NCI-H510A (cell line): ENCODE data around the gene ARHGDIA.

Source experiments
- DNase-seq: peaks from one replicate; lab custom pipeline; 2025; lab: John Stamatoyannopoulos, UW

ARHGDIA gene

DNA sequence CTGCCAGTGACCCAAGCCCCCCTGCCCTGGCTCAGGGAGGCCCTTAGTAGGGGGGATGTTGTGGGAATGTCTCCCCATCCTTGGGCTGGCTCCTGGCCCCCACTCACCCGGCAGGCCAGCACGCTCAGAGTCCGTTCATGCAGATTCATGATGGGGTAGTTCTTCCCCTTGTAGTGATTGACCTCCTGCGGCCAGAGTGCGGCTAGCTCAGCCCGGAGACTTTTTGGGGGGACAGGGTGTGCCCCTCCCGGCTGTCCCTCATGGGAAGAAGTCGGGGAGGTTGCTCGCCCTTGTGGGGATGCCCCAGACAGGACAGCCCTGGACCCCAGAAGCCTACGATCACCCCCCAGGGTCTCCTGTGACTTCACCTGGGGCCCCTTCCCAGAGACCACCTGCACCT is 34.9 kb upstream of the ARHGDIA start:
- DNase-seq: no peak

DNA sequence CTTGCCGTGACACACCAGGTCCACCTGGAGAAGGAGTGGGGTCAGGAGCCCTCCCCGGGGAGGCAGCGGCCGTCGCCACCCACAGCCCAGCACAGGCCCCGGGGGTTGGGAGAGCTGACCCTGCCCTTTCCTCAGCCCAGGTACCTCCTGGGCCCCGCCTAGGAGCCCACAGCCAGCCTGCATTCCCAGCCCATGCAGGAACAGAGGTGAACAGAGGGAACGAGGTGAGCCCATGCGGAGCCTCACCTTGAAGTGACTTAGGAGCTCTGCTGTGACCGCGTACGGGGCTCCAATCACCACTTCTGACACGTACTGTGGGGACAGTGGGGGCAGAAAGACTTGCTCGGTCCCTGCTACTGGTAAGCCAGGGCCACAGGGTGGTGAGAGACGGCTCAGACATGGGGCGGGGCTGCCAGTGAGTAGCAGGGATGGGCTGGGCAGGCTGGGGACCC is 34.3 kb upstream of the ARHGDIA start:
- no peak for DNase-seq

DNA sequence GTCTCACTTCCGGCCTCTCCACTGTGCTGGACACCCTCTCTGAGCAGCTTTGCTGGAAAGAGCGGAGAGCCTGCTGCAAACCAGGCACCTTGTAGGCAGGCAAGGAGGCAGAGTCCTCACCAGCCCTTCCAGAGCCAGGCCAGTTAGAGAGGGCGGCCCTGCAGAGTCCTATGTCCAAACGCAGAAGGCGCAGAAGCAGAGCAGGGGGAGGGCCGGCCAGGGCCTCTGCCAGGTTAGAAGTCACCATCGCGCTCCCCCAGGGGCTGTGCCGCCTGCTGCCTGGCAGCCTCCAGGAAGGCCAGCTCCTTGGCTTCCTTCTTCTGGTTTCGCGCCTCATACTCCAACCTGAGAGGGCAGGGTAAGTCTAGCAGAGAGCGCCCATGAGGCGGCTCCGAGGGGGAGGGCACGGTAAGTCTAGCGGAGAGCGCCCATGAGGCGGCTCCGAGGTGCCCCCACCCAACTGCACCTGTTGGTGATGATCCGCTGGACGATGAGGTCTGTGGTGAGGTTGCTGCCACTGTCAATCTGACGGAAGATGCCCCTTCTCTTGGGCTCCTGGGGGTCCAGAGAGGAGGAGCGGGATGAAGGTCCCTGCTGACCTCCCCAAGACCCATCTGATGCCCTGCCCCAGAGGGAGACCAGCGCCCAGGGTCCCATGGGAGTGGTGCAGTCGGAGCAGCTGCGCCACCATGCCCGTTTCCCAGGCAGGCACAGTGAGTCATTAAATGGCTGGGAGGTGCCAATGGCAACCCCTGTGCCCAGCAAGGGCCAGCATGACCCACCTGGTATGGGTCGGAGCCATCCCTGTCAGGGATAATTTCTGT is 33.7 kb upstream of the ARHGDIA start:
- no peak for DNase-seq

DNA sequence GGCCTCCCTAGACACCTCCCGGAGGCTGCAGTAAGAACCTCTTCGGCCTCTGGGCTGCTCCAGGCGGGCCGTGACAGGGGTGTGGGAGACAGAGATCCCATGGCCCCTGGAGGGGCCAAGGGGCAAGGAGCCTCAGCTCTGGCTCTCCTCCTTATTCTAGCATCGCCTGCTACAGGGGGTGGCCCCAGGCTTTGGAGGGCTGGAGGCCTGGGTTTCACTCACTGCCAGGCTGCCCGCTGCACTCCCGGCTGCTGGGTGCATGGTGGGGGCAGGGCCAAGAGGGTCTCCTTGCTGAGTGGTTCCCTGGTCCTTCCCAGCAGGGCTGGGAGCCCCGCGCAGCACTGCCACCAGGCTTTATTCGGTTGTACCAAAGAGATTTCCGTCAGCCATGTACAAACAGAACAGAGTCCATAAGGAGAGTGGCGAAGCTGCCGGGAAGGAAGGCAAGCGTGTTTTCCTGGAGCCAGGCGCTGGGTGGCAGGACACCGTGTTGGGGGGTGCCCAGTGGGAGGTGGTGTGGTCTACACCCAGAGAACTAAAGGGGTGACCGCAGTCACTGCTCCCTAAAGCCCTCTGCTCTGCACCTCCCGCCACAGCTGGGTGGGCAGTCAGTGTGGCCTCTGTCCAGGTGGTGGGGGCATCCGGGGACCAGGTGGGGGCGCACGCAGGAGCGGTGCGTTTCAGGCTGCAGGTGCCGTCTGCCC is 32.9 kb upstream of the ARHGDIA start:
- no peak for DNase-seq

DNA sequence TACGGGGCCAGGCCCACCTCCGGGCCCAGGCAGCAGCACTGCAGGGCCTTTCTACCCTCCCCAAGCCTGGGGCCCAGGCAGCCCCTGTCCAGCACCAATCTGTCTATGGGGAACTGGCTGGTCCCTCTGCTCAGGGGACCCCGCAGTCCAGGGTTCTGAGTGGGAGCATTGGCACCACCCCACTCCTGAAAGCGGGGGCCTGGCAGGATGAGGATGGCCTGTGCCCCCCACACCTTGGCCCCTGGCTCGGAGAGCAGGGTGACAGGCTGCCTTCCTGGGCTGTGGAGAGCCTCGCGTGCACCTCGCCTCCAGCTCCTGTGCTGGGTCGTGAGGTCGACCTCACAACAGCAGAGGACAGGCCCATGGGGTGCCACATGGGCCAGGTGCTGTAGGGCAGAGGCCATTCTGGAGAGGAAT is 32.3 kb upstream of the ARHGDIA start:
- no peak for DNase-seq

DNA sequence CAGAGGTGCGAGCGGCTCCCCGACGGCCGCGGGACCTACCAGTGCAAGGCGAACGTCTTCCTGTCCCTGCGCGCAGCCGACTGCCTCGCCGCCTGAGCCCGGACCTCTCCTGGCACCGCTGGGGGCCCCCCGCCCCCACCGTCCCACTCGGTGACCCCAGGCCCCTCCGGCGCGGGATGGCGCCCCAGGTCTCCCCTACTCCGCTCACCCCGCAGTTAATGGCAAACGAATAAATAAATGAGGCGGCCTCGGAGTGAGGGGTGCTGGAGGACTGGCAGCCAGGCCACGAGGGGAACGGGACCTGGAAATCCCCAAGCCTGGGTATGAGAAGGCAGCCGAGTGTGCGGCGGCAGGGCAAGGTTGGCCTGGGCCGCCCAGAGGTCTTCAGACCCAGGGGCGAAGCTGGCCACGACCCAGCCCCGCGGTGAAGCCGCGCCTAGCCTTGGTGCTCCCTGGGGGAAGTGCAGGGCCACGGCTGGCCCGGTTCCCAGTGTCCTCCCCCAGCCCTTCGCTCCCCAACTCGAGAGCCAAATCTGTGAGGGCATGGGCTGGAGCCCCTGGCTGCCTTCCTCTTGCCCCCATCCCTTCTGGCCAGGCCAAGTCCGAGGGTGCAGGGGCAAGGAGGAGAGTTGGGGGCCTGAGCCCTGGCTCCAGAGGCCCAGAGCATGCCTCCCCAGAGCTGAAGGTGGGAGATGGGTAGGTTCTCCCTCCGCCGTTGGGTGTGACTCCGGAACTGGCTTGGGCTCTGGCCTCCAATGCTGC is 31.7 kb upstream of the ARHGDIA start:
- DNase-seq: no peak

DNA sequence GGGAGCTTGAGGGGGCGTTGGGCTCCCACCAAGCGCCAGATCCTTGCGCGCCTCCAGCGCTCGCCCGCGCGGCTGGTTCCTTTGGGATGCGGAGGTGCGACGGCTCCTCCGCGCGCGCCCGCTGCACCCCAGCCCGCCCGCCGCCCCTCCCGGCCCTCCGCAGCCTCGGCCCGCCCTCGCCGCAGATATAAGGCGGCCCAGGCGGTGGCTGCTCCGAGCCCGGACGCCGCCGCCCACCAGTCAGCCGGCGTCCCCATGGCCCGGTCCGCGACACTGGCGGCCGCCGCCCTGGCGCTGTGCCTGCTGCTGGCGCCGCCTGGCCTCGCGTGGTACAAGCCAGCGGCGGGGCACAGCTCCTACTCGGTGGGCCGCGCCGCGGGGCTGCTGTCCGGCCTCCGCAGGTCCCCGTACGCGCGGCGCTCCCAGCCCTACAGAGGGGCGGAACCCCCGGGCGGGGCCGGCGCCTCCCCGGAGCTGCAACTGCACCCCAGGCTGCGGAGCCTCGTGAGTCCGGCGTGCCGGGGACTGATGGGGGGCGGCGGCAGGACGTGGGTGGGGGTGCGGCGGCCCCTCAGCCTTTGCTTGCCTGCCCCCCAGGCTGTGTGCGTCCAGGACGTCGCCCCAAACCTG is 31.0 kb upstream of the ARHGDIA start, which contains the start of gene NPB:
Gene NPB, plus strand, starts transcription at position 216 of the 630 bp plus-strand sequence. Its CDS starts 40 bp downstream, at position 256.
- DNase-seq: no peak

DNA sequence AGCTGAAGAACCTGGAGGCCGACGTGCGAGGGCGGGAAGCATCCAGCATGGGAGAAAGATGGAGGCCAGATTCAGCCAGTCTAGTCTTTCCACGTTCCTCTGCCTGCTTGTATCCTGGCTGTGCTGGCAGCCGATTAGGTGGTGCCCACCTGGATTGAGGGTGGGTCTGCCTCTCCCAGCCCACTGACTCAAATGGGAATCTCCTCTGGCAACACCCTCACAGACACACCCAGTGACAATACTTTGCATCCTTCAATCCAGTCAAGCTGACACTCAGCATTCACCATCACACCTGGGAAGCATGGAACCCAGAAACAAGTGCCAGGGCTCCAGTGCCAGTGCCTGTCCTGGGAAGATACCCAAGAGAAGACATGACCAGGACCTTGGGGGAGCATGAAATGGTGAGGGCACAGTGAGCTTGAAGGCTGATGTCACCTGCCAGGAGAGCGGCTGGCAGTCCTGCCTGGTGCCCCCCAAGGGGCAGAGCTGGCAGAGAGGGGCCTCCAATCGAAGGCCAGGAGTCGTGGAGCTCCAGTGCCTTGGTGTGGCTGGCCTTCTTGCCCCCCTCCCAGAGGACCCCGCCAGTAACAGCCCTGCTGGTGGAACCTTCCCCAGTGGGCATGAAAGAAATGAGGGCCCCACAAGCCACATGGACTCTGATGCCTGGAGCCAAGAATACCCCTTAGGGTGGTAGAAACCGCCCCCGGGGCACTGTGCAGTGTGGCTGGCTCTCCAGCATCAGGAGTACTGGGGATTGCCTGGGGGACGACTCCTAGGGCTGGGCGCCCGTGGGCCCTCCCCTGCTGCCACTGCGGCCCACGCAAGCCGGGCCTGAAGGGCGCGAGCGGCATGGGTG is 30.3 kb upstream of the ARHGDIA start:
- no peak for DNase-seq

DNA sequence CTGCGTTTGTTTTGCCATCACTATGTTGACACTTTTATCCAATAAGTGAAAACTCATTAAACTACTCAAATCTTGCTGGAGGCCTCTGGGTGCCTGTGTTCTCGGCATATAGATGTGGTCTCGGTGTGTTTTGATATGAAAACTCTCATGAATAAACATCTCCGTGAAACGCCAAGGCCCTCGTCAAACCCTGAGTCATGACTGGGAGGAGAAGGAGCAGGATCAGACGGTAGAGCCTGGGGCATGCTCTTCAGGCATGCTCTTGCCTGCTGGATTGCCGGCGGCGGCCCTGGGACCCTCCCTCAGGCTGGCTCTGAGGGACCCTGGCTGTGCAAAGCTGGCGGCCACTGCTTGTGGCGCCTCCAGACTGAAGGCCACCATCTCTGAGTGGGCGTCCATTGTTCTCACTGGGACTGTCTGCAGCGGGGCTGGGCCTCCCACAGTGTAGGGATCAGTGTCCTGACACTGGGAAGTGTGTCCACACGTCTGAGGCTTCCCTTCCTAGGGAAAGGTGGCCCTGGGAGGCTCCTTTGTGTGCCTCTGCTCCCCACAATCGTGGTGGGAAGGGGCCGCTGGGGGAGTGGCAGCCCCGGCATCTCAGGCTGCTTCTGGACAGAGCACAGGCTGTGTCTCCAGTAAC is 29.2 kb upstream of the ARHGDIA start:
- no peak for DNase-seq

DNA sequence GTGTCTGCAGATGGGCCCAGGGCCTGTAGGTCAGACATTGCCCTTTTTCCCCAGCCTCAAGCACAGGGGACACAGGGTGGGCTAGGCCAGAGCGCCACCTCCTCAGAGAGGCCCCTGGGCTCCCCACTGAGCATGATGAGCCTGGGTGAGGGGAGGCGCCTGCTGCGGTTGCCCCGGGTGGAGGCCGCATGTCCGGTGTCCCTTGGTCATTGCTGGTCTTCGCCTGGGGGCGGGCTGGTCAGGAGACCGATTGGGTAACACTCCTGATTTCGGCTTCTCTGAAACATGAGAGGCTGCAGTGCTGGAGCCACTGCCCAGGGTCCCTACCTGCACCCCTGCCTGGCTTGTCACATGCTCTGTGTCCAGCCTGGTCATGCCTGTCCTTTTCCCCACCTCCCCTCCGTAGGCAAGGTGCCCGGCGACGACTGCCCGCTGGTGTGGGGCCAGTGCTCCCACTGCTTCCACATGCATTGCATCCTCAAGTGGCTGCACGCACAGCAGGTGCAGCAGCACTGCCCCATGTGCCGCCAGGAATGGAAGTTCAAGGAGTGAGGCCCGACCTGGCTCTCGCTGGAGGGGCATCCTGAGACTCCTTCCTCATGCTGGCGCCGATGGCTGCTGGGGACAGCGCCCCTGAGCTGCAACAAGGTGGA is 28.5 kb upstream of the ARHGDIA start:
- DNase-seq: no peak

DNA sequence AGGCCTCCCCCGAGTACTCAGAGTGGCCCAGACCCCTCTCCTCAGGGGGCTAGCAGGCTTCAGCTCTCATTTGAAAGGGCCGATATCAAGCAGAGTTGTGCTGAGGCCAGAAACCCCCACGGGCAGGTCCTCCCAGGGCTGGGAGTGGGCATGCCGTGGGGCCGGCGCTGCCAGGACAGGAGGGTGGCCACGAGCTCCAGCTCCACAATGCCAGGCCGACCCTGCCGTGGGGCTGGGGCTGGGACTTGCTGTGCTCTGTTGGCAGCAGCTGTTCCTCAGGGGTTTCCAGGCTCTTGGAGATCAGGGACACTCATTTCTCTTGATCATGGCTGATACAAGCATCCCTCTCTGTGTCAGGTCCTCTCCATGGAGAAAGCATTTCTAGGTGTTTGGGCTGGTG is 27.7 kb upstream of the ARHGDIA start:
- DNase-seq: no peak

DNA sequence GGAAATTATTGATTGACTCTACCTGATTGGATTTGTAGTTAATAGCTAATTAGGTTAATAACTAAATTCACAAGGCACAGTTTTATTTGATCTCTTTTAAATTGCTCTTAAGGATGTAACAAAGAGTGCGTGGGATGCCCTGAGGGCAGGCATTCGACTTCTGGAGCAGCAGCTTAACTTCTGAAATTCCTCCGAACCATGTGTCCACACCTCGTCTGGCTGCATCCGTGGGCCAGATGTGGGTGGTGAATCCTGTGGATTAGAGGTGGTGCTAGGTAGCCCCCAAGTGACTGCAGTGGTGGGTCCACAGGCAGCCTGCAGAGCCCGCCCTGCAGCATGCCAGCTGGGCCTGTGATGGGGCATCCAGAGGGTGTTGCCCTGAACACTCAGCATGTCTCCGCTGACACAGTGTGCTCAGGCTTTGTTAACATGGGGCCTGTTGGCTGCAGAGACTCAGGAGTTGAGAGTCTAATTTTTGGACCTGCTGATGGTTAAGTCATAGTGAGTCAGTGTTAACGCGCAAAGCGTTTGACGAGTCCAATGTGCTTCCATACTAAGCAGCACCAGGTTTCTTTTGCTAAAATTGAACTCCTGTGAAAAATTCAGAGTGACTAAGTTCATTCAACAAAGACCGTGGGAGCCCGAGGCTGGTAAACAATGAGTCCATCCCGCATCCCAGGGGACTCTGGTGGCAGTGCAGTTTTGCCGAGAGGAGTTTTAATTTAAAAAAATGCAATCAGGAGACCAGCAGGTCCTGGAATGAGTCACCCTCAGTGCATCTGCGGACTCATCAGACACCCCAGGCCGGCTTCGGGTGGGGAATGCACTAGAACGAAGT is 27.1 kb upstream of the ARHGDIA start:
- no peak for DNase-seq

DNA sequence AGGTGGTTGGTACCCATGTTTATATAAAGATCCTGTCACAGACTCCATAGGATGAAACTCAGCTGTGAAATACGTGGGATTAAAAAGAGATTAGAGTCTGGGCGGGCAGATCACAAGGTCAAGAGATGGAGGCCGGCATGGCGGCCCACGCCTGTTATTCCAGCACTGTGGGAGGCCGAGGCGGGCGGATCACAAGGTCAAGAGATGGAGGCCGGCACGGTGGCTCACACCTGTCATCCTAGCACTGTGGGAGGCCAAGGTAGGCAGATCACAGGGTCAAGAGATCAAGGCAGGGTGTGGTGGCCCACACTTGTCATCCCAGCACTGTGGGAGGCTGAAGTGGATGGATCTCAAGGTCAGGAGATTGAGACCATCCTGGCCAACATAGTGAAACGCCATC is 24.3 kb upstream of the ARHGDIA start:
- no peak for DNase-seq

DNA sequence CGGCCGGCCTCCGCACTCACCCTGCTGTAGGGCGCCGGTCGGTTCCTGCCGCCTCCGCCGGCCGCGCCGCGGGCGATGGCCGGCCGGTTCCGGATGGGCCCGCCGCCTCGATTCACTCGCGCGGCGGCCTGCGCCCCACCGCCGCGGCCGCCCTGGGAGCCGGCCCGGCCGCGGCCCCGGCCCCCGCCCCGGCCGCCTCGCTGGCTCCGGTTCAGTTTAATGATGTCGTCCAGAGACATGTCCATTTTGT is 20.1 kb upstream of the ARHGDIA start:
- DNase-seq: no peak

DNA sequence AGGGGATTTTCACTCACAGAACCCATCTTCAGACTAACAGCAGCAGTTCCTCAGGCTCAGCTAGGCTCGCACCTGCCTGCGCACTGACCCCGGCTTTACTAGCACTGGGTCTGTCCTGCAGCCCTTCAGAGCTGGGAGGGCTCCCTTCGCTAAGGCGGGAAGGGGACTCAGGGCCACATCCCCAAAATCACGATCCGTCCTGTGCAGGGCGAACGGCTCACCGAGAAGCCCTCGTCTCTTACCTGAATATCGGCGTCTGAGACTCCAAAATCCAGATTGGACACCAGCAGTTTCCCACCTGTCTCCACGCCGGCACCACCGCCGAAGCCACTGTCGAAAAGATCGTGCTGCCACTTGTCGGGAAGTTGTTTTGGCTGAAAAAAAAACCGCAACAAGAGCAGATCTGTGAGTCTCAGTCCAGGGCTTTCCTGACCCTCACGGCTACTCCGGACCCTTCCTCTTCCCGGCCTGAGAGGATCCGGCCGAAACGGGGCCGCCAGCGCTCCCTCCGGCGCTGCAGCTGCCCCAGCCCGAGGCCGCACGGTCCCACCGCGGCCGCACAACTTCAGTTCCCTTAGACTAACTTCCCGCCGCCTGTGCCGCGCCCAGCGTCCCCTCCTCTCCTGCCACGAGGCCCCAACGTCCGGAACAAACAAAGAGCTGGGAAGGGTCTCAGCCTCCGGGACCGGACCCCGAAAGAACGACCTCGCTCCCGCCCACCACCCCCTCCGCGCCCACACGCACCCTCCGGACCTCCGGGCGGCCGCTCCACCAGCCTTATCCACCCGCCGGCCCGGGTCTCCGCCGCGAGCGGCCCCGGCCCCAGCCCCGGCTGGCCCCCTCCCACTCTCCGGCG is 19.5 kb upstream of the ARHGDIA start:
- no peak for DNase-seq

DNA sequence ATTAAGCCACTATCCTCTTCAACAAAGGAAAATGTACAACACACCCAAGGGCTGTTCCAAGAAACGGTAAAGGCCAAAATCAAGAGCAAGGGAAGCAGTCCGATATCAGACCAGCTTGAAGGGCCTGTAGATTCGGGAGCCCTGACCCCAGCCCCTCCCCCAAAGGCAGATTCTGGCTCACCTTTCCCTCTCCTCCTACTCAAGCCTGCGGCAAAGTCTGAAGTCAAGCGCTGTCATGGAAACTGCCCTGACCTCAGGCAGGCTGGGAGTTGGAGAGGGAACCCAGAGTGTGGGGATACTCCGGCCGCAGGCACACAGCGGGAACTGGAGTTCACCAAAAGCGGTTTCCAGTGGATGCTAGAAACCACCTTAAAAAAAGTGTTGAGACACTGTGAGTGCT is 18.5 kb upstream of the ARHGDIA start:
- no peak for DNase-seq

DNA sequence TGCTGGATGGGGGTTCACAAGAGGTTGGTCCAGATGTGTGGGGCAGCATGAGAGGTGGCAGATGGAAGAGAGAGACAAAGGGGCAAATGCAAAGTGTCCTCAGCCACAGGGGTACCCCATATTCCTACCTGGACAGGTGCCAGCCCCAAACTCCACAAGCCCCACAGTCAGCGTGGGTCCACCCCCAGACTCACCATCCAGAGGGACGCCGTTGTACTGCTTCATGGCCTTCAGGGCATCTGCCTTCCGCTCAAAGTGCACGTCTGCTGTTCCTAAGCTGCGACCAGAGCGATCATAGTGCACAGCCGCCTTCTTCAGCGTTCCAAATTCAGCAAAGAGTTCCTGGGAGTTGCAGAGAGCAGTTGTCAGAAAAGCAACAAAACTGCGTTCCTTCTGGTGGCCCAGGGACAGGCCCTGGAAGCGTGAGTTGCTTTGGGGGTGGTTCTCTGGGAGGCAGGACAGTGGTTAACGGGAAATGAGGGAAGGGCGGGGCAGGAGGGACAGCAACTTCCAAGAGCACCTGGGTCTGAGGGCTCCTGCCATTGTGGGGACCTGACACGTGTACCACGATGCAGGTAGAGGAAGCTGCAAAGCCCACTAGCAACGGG is 18.0 kb upstream of the ARHGDIA start:
- DNase-seq: no peak
